ENCODE measurements around the gene WNK2.

Gene WNK2

DNA sequence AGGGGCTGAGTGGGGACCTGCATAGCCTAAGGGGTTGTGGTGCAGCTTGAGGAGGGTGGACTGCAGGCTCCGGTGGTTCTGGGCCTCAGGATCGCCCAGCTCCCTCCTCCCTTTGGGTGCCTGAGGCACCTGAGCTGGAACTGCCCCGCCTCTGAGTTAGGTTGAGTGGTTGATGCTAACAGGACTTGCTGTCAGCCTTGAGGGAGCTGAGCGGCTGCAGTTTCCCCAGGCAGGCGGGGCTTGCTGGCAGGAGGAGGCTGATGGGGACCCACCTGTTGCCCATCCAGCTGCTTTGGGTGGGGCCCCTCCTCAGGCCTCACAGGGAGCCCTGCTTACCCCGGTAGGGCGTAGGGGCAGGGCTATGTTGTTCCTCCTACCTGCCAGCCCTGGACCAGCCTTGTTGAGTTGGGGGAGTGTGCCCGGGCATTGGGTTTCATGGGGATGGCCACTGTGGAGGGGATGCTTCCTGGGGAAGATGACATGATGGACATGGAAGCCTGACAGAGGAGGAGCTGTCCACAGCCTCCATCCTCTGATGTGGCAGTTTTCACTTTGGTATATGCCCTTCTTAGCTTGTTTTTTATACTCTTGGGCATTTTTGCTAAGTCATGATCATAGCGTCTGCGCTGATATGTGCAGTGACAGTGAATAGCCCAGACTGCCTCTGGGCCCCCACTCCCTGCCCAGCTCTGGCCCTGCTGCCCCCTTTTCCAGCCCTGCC is 14.3 kb downstream of the WNK2 start:
- no peak for DNase-seq (ENCODE audit: low read depth in 2 of 2, low spot score in 1 of 2)

GRCh38 chr9:93198838-93199625 is 15.1 kb downstream of the WNK2 start:
- DNase-seq (ENCODE audit: low read depth in 2 of 2, low spot score in 1 of 2): no peak

- no peak for DNase-seq (ENCODE audit: low read depth in 2 of 2, low spot score in 1 of 2)
These were observed 16.5 kb downstream of the WNK2 start for GRCh38 chr9:93200449-93200742.

- no peak for DNase-seq (ENCODE audit: low read depth in 2 of 2, low spot score in 1 of 2)
These were observed 17.0 kb downstream of the WNK2 start for GRCh38 chr9:93200989-93201334.

- no peak for DNase-seq (ENCODE audit: low read depth in 2 of 2, low spot score in 1 of 2)
These were observed 19.2 kb downstream of the WNK2 start for GRCh38 chr9:93203026-93203717.

GRCh38 chr9:93203718-93204469 is 20.0 kb downstream of the WNK2 start:
- DNase-seq (ENCODE audit: low read depth in 2 of 2, low spot score in 1 of 2): no peak

DNA sequence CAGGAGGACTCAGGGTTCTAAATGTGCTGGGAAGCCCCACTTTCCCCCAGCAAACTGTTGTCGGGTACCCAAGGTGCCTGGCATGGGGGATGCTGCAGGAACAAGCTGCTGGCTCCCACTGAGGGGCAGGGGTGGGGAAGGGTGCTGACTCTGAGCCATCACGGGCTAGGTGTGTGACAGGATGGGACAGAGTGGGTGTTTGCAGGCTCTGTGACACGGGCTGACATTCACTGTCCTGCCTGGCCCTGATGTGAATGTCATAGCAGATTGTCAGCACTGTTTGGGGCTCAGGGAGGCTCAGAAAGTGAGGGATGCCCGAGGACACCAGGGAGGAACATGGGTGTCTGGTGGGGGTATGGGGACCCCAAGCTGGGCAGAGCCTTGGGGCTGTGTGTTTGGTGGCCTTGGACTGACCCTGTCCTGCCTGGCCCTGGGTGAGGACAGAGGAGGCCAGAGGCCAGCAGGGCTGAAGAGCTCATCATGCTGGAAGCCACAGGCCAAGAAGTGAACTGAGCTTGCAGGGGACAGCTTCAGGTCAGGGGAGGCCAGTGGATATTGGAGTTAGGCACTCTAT is 20.6 kb downstream of the WNK2 start:
- DNase-seq (ENCODE audit: low read depth in 2 of 2, low spot score in 1 of 2): no peak

DNA sequence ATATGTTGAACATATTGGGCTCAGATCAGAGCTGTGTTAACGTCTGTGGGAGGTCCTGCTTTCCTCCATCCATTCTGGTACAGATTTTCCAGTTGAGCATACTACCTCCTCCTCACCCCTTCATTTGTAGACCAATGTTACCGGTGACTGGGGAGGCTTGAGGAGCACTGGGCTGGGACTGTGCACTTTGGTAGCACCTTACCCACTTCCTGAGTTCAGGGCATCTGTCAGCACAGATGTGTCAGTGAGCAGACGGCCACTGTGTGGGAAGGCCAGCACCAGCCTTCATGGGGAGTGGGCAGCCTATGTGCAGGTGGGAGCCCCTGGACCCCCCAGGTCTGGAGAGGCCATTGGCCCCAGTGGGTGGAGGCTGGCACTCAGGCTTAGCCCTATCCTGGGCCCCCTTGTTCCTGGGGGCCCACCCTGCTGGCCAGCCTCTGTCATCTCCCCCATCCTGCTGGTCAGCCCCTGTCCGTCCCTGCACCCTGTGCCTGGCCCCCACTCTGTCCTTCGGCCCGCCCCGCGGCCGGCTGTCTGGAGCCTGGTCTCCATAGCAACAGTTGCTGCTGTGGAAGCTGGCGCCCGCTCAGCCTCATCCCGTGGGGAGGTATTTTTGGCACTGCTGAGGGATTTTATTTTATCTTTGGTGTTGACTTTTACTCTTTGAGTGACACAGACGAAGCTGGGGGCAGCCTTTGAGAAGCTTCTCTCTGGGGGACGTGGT is 21.3 kb downstream of the WNK2 start:
- DNase-seq (ENCODE audit: low read depth in 2 of 2, low spot score in 1 of 2): no peak

DNA sequence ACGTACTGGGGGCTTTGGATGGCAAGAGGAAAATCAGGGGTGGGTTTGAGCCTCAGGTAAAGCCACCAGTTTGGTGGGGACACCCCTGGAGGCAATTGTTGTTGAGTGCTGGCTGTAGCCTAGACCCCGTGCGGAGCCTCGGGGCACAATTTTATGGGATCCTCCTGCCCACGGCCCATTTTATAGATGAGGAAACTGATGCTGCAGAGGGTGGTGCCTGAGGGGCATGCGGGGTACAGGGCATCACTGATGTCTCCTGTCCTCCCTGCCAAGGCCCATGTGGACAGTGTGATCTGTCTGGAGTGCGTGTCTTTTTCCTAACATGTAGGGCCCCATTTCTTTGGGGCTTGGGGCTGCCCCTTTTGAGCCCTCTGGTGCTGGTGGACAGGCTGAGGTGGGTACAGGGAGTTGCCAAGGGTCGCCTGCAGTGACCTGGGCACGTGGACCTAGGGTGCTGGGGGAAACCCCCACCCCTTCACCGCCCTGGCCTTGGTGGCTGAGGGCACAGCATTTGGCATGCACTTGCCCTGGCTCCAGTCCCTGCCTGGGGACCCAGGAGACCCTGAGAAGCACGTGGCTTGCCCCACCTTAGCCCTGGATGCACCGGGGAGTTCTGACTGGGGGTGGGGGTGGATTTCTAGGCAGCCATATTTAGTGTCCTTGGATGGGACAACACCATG is 22.1 kb downstream of the WNK2 start:
- no peak for DNase-seq (ENCODE audit: low read depth in 2 of 2, low spot score in 1 of 2)

- DNase-seq (ENCODE audit: low read depth in 2 of 2, low spot score in 1 of 2): no peak
These were observed 22.7 kb downstream of the WNK2 start for GRCh38 chr9:93206576-93207155.

- no peak for DNase-seq (ENCODE audit: low read depth in 2 of 2, low spot score in 1 of 2)
These were observed 23.4 kb downstream of the WNK2 start for GRCh38 chr9:93207326-93207814.

- no peak for DNase-seq (ENCODE audit: low read depth in 2 of 2, low spot score in 1 of 2)
These were observed 24.2 kb downstream of the WNK2 start for GRCh38 chr9:93207860-93208734.

DNA sequence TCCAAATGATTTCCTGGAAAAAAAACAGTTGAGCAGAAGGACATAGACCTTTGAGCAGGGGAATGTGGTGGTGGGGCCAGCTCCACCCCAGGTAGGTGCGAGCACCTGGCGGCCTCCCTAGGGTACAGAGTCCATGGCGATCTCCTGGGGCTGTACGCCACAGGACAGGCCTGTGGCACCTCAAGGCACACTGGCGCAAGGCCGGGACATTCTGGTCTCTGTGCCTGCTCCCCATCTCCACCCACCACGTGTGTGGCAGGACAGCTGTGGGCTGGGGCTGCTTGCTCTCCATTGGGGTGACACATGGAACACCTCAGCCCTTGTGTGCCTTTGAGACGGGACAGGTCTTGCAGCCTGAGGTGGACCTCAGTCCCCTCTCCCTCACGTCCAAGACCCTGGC is 25.2 kb downstream of the WNK2 start:
- no peak for DNase-seq (ENCODE audit: low read depth in 2 of 2, low spot score in 1 of 2)

- DNase-seq (ENCODE audit: low read depth in 2 of 2, low spot score in 1 of 2): no peak
These were observed 25.8 kb downstream of the WNK2 start for GRCh38 chr9:93209576-93210323.

DNA sequence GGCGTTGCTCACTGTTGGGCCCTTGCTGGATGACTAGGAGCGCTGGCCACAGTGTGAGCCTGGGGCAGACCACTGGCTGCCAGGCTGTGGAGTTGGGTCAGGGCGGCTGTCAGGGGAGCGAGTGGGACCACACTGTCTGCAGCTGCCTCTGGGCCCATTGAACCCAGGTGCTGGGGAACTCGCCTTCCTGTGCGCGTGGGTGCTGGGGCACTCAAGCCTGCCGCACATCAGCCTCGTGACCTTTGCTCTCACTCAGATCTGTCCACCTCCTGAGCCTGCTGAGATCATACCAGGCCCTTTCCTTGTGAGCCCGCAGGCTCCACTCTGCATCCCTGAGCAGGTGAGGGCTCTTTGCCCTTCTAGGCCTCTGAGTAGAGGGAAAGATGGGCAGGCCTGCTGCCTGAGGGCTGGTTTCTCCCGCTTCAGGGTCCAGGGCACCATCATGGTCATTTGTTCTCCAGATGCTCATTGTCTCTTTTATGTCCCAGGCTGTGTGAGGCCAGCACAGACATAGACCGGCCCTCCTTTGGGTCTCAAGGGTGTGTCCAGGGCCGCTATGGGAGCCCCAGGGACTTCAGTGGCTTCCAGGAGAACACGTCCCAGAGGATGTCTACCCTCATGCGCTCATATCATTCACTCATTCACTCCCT is 26.5 kb downstream of the WNK2 start:
- DNase-seq (ENCODE audit: low read depth in 2 of 2, low spot score in 1 of 2): no peak

GRCh38 chr9:93210974-93211653 is 27.2 kb downstream of the WNK2 start:
- DNase-seq (ENCODE audit: low read depth in 2 of 2, low spot score in 1 of 2): no peak

- DNase-seq (ENCODE audit: low read depth in 2 of 2, low spot score in 1 of 2): no peak
These were observed 27.7 kb downstream of the WNK2 start for GRCh38 chr9:93211654-93212001.
